ENCODE results near the gene RNF220. TPM values are rescaled to one million over a fixed set of nuclear protein-coding genes. Genes with fewer than 3 reads are reported as not detected.

Gene RNF220
- total and polyA plus RNA-seq, 9 of the 15 experiments (the other 6 are each of a cell fraction or from before 2014, with no cell fraction given): 5.1 to 117 (median 66.9) TPM

DNA sequence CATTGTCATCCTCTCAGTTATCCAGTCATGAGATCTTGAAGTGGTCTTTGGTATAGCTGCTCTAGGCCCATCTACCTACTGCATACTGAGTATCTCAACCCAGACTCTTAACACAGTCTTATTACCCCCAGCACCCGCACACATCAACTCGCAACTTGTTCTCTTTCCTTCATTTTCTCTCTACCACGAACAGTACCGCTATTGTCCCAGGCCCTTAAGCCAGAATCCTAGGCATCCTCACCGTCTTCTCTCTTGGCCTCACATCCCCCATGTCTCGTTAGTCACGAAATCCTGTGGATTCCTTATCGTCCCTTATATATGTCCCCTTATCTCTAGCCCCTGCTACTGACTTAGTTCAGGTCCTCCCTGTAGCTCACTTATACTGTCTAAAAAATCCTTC, 142.8 kb downstream of the RNF220 start:
- no peaks in the 10 kb centered on the region for H3K79me2 ChIP-seq (ENCODE audit: control insufficient read depth, insufficient read depth, low read length)
- no peak for DNase-seq (ENCODE audit: extremely low read depth in 1 of 4, low spot score in 3 of 4)
- no peak overlapping the region for H2AFZ ChIP-seq (ENCODE audit: low read depth, low read length)
- no peak overlapping the region for H3K4me3 ChIP-seq
- FAIRE-seq: no peak
- ATAC-seq: no peak
- no peak overlapping the region for H3K27ac ChIP-seq (ENCODE audit: extremely low read depth, low read depth, low read length)
- BruUV-seq (replicated peaks): no TSS peak
- 0 out of 2 replicates have a peak, but pooled peaks cover 10% of the 10 kb centered on the region for H4K20me1 ChIP-seq (replicated peaks; ENCODE audit: control insufficient read depth, insufficient read depth, low read length)
- H3K9ac ChIP-seq (ENCODE audit: insufficient read depth in 1 of 2, low read depth in 2 of 2, low read length in 2 of 2): no peak overlapping the region
- no peaks in the 10 kb centered on the region for H3K36me3 ChIP-seq (ENCODE audit: control insufficient read depth, insufficient read depth, low read length)
- peaks cover 56 to 73% of the 10 kb centered on the region in 2 experiments for H3K27me3 ChIP-seq (ENCODE audit: control insufficient read depth in 2 of 2, insufficient read depth in 2 of 2, low read length in 2 of 2)
- no peaks in the 10 kb centered on the region for H3K9me1 ChIP-seq (ENCODE audit: control insufficient read depth, insufficient read depth, low read length)
- peaks cover 0 to 1% of the 10 kb centered on the region in 2 experiments; a peak in 1 of 5 replicates for H3K4me1 ChIP-seq (replicated peaks in 1 of 2; ENCODE audit: control insufficient read depth in 2 of 2, insufficient read depth in 2 of 2, low read length in 2 of 2)
- H3K9me3 ChIP-seq (replicated peaks; ENCODE audit: control insufficient read depth, insufficient read depth, low read depth, low read length): no peaks in the 10 kb centered on the region
- ChIA-PET POLR2A (interaction anchor here (1.6 to 2.1 kb wide), 2 partner anchors 9 to 15 kb away, joined by 6 to 7 read pairs; no protein-coding TSS in a partner anchor), CTCF (ENCODE audit: low intra/inter-chr PET ratio) (no interaction called here)
- intact Hi-C loops (cut with micrococcal nuclease) (loop anchor here (5.0 kb wide), 1 partner anchor 49 kb away; no protein-coding TSS in a partner anchor), in situ Hi-C loops (cut with MboI) (no loop called here)
- TF ChIP-seq CAMTA2 (CRISPR knock-in tag; conservative IDR thresholded peaks at IDR 0.05) (no peak), ZFP36 (IDR thresholded peaks at IDR 0.05; ENCODE audit: low read depth, low read length, partially characterized antibody) (peak; percentile 22)
- no peak overlapping the region for H3K4me2 ChIP-seq (ENCODE audit: insufficient read depth, low read length)
- 14% methylated on average over 8 of the region's 8 CpGs for WGBS (ENCODE audit: insufficient coverage, low coverage, missing lambda C conversion rate)

DNA sequence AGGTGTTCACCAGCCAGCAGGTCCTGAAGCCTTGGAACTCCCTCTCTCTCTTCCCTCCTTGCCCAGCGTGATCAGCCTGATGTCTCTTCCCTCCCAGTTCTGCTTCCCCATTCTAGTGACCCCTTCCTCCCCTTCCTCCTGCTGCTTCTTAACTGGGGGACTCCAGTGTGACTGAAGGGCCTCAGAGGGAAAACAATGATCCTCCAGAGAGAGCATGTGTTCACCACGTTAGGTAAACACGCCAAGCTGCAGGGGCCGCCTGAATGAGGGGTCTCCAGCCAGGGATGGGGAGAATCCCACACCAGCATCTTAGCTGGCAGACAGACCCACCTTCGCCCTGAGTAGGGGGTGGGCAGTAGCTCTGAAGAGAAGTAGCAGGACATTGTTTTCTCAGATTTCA, 144.5 kb downstream of the RNF220 start:
- FAIRE-seq (no peak), ATAC-seq (no peak), DNase-seq (ENCODE audit: extremely low read depth in 1 of 4, low spot score in 3 of 4) (no peak)
- Histone ChIP-seq H3K4me2 (ENCODE audit: insufficient read depth, low read length) (no peak overlapping the region), H3K4me3 (no peak overlapping the region), H3K4me1 (replicated peaks in 1 of 2; ENCODE audit: control insufficient read depth in 2 of 2, insufficient read depth in 2 of 2, low read length in 2 of 2) (no peaks in the 10 kb centered on the region), H3K36me3 (ENCODE audit: control insufficient read depth, insufficient read depth, low read length) (no peaks in the 10 kb centered on the region), H3K27me3 (ENCODE audit: control insufficient read depth in 2 of 2, insufficient read depth in 2 of 2, low read length in 2 of 2) (peaks cover 58 to 69% of the 10 kb centered on the region in 2 experiments), H3K9ac (ENCODE audit: insufficient read depth in 1 of 2, low read depth in 2 of 2, low read length in 2 of 2) (no peak overlapping the region), H3K79me2 (ENCODE audit: control insufficient read depth, insufficient read depth, low read length) (no peaks in the 10 kb centered on the region), H3K9me3 (replicated peaks; ENCODE audit: control insufficient read depth, insufficient read depth, low read depth, low read length) (no peaks in the 10 kb centered on the region), H2AFZ (ENCODE audit: low read depth, low read length) (no peak overlapping the region), H4K20me1 (replicated peaks; ENCODE audit: control insufficient read depth, insufficient read depth, low read length) (0 out of 2 replicates have a peak, but pooled peaks cover 9% of the 10 kb centered on the region), H3K9me1 (ENCODE audit: control insufficient read depth, insufficient read depth, low read length) (no peaks in the 10 kb centered on the region), H3K27ac (ENCODE audit: extremely low read depth, low read depth, low read length) (no peak overlapping the region)
- in situ Hi-C loops (cut with MboI) (no loop called here), intact Hi-C loops (cut with micrococcal nuclease) (loop anchor here (5.0 kb wide), 1 partner anchor 48 kb away; no protein-coding TSS in a partner anchor)
- no TSS peak for BruUV-seq (replicated peaks)
- WGBS (ENCODE audit: insufficient coverage, low coverage, missing lambda C conversion rate): 0% methylated on average over 5 of the region's 5 CpGs
- CTCF ChIA-PET (ENCODE audit: low intra/inter-chr PET ratio): no interaction called here
- POLR2A ChIA-PET: interaction anchor here (1.1 kb wide), 1 partner anchor 13 kb away, joined by 3 read pairs; no protein-coding TSS in a partner anchor
- TF ChIP-seq NFRKB (IDR thresholded peaks at IDR 0.05; ENCODE audit: low read depth) (no peak), ZNF324 (CRISPR knock-in tag; IDR thresholded peaks at IDR 0.05) (no peak), U2AF1 (optimal IDR thresholded peaks at IDR 0.05; ENCODE audit: low read depth, low read length) (no peak), TEAD2 (tag; IDR thresholded peaks at IDR 0.05) (no peak), SMAD3 (CRISPR knock-in tag; conservative IDR thresholded peaks at IDR 0.05) (no peak), HMGN3 (IDR thresholded peaks at IDR 0.05; ENCODE audit: borderline replicate concordance, extremely low read depth, insufficient read length, low read depth, low read length) (no peak), NONO (IDR thresholded peaks at IDR 0.05; ENCODE audit: low read depth in 2 of 2, low read length in 1 of 2) (no peak), ZNF699 (CRISPR knock-in tag; IDR thresholded peaks at IDR 0.05; ENCODE audit: insufficient replicate concordance) (no peak), ZNF274 (IDR thresholded peaks at IDR 0.05; ENCODE audit: borderline replicate concordance, low read depth, low read length) (no peak), ETS2 (tag; IDR thresholded peaks at IDR 0.05; ENCODE audit: borderline replicate concordance, poor library complexity, severe bottlenecking) (no peak), NCOR1 (IDR thresholded peaks at IDR 0.05) (no peak), CHD4 (IDR thresholded peaks at IDR 0.05; ENCODE audit: insufficient read depth, insufficient replicate concordance, low read depth, low read length, poor library complexity, severe bottlenecking) (no peak), HNRNPK (IDR thresholded peaks at IDR 0.05; ENCODE audit: low read depth, low read length, poor library complexity, severe bottlenecking) (no peak), ESRRB (CRISPR knock-in tag; IDR thresholded peaks at IDR 0.05; ENCODE audit: borderline replicate concordance) (no peak), ZNF184 (CRISPR knock-in tag; IDR thresholded peaks at IDR 0.05) (no peak)

Measured in K562 (cell line).